Fibroblast of lung (primary cell): ENCODE data around the gene ITPK1.

Experiments used
- EZH2 ChIP-seq: IDR thresholded peaks from 2 replicates; pipeline ENCODE4 v1.5.1; 2012; ENCODE audit warnings: low read length, control low read depth, mild to moderate bottlenecking; ENCODE audit errors: missing control alignments
- TF ChIP-seq, protein P1 (sequence below), 2 donors: IDR thresholded peaks in 1 of 2; conservative IDR thresholded peaks in 1 of 2; 1 replicate in 1 of 2; 2 replicates in 1 of 2; pipeline ENCODE4 v1.5.1; 2011 to 2012; ENCODE audit warnings: low read length in 2 of 2, control low read depth in 1 of 2, inconsistent platforms in 1 of 2, low read depth in 1 of 2, mild to moderate bottlenecking in 1 of 2

DNA sequence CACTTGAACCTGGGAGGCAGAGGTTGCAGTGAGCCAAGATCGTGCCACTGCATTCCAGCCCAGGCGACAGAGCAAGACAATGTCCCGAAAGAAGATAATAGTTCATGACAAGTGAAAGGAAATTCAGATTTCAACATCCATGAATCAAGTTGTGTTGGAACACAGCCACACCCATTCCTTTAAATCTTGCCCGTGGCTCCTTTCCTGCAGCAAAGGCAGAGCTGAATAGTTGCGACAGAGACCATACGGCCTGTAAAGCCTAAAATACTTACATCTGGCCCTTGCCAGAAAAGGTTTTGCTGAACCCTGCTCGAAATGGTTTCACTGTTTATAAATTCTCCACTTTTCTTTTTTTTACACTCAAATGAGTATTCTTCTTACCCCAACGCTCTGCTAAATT is 17.7 kb upstream of the ITPK1 start:
- TF ChIP-seq, protein P1, sequence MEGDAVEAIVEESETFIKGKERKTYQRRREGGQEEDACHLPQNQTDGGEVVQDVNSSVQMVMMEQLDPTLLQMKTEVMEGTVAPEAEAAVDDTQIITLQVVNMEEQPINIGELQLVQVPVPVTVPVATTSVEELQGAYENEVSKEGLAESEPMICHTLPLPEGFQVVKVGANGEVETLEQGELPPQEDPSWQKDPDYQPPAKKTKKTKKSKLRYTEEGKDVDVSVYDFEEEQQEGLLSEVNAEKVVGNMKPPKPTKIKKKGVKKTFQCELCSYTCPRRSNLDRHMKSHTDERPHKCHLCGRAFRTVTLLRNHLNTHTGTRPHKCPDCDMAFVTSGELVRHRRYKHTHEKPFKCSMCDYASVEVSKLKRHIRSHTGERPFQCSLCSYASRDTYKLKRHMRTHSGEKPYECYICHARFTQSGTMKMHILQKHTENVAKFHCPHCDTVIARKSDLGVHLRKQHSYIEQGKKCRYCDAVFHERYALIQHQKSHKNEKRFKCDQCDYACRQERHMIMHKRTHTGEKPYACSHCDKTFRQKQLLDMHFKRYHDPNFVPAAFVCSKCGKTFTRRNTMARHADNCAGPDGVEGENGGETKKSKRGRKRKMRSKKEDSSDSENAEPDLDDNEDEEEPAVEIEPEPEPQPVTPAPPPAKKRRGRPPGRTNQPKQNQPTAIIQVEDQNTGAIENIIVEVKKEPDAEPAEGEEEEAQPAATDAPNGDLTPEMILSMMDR (conservative IDR thresholded peaks at IDR 0.05 in 1 of 2, IDR thresholded peaks at IDR 0.05 in 1 of 2; ENCODE audit: low read depth in 1 of 2, low read length in 2 of 2): no peak
- TF ChIP-seq EZH2: no peak
